Measurements from ENCODE around the gene NOL9.
A peak's percentile ranks its signal among the peaks of the same experiment; 100 is the strongest.

Gene NOL9

GRCh38 chr1:6593810-6594209 is 39.5 kb upstream of the NOL9 start:
- ATAC-seq (no peak), DNase-seq (ENCODE audit: low spot score in 2 of 2) (no peak)
- Mint-ChIP-seq H3K9me3 (no peaks in the 10 kb centered on the region), H3K36me3 (peaks cover 99% of the 10 kb centered on the region), H3K27ac (no peak overlapping the region), H3K4me1 (peaks cover 43% of the 10 kb centered on the region), H3K4me3 (no peak overlapping the region)

DNA sequence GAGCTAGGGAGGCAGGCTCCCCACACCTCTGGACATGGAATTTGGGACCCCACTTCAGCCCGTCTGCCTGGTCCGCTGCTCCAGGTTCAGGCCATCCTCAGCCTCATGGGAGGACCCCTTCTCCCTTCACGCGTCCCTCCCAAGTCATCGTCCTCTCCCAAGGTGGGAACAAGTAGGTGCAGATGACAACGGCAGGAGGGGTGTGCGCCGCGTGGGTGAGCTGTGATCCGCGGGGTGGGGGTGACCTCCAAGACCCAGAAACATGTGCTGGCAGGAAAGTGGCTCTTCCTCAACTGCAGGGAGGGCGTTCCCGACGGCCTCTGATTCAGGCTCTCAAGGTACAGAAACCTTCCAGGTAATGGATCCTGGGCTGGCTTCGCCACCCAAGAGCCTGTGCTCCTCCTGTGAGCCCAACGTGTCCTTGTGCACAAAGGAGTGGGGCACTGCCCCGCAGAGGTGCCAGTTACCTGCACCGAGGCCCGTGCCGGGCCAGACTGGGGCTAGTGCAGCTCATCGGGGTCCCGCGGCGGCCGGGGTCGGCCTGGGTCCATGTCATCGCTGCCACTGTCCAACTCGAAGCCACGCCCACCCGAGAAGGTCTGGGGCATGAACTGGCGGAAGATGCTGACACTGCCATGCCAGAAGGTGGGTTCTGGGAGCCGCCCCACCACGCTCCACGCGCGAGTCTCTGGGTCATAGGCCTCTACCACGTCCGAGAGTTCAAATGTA is 38.7 kb upstream of the NOL9 start:
- Mint-ChIP-seq H3K4me1 (peaks cover 43% of the 10 kb centered on the region), H3K36me3 (peaks cover 97% of the 10 kb centered on the region)

DNA sequence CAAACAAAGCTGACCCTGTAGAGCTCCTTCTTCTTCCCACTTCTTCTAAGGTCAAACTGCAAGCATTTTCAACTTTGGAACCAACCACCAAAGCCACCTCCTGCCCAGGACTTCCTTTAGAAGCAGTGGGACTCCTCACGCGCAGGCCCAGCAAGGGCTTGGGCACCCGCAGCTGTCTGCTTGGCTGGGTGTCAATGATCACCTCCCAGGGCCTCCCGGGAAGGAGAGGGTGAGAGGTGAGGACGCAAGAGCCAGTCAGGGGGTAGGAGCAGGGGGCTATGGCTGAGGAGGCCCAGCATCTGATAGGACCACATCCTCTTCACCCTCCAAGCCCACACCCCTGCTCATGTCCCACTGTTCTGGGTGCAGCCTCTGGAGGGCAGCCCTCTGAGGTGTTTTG is 38.1 kb upstream of the NOL9 start:
- Mint-ChIP-seq H3K9me3 (no peaks in the 10 kb centered on the region), H3K36me3 (peaks cover 91% of the 10 kb centered on the region), H3K4me1 (peaks cover 37% of the 10 kb centered on the region), H3K27ac (peak overlapping the region; percentile 50), H3K4me3 (no peak overlapping the region)
- ATAC-seq: no peak
- no peak for DNase-seq (ENCODE audit: low spot score in 2 of 2)

More for the DNA sequence above, 38.7 kb upstream of the NOL9 start:
- no peak overlapping the region for H3K4me3 Mint-ChIP-seq
- DNase-seq (ENCODE audit: low spot score in 2 of 2) (no peak), ATAC-seq (no peak)
- no peaks in the 10 kb centered on the region for H3K9me3 Mint-ChIP-seq
- H3K27ac Mint-ChIP-seq: peak overlapping the region; percentile 50

DNA sequence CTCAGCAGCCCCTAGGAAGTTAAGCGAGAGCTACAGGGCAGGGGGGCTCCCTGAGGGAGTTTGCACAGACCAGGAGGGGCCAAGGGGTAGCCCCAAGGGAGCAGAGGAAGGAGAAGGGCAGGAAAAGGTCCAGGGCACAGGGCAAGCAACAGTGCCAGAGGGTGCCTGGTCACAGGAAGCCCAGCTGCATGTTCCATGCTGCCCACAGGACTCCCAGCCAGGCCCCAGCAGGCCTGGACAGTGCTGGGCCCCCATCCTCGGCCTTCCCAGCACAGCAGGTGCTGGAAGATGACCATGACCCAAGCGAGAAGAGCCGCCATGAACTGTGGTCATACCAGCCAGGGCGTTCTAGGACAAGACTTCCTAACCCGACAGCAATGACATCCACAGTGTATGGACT is 37.3 kb upstream of the NOL9 start:
- Mint-ChIP-seq H3K4me3 (no peak overlapping the region), H3K4me1 (peaks cover 37% of the 10 kb centered on the region), H3K9me3 (no peaks in the 10 kb centered on the region), H3K27ac (peak overlapping the region; percentile 50), H3K36me3 (peaks cover 83% of the 10 kb centered on the region)
- no peak for ATAC-seq
- DNase-seq (ENCODE audit: low spot score in 2 of 2): no peak

- peaks cover 79% of the 10 kb centered on the region for H3K36me3 Mint-ChIP-seq
- H3K9me3 Mint-ChIP-seq: no peaks in the 10 kb centered on the region
- H3K4me1 Mint-ChIP-seq: peaks cover 34% of the 10 kb centered on the region
- no peak for ATAC-seq
- H3K4me3 Mint-ChIP-seq: no peak overlapping the region
- H3K27ac Mint-ChIP-seq: peak overlapping the region; percentile 50
- no peak for DNase-seq (ENCODE audit: low spot score in 2 of 2)
Measured at GRCh38 chr1:6591222-6591621, 36.9 kb upstream of the NOL9 start.

- DNase-seq (ENCODE audit: low spot score in 2 of 2): no peak
- no peak for ATAC-seq
- H3K4me1 Mint-ChIP-seq: peaks cover 25% of the 10 kb centered on the region
- peak overlapping the region; percentile 50 for H3K27ac Mint-ChIP-seq
- peaks cover 70% of the 10 kb centered on the region for H3K36me3 Mint-ChIP-seq
- no peak overlapping the region for H3K4me3 Mint-ChIP-seq
- no peaks in the 10 kb centered on the region for H3K9me3 Mint-ChIP-seq
Measured at GRCh38 chr1:6590046-6590445, 35.7 kb upstream of the NOL9 start.

DNA sequence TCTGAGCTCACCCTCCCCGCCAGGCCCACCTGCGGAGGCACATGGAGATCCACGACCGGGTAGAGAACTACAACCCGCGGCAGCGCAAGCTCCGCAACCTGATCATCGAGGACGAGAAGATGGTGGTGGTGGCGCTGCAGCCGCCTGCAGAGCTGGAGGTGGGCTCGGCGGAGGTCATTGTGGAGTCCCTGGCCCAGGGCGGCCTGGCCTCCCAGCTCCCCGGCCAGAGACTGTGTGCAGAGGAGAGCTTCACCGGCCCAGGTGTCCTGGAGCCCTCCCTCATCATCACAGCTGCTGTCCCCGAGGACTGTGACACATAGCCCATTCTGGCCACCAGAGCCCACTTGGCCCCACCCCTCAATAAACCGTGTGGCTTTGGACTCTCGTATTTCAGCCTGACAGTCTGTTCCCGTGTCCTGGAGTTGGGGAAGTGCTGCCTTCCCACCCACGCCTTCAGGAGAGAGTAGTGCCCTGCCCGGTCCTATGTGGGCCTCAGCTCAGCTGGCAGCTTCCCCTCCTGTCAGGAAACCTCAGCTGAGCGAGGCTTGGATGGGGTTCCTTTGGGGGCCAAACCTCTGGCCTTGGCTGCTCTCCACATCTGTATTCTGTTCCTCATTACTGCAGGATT is 34.7 kb upstream of the NOL9 start:
- no peak for DNase-seq (ENCODE audit: low spot score in 2 of 2)
- peaks cover 30% of the 10 kb centered on the region for H3K4me1 Mint-ChIP-seq
- peak overlapping the region; percentile 50 for H3K27ac Mint-ChIP-seq
- no peak for ATAC-seq
- peaks cover 66% of the 10 kb centered on the region for H3K36me3 Mint-ChIP-seq
- no peaks in the 10 kb centered on the region for H3K9me3 Mint-ChIP-seq
- H3K4me3 Mint-ChIP-seq: no peak overlapping the region

DNA sequence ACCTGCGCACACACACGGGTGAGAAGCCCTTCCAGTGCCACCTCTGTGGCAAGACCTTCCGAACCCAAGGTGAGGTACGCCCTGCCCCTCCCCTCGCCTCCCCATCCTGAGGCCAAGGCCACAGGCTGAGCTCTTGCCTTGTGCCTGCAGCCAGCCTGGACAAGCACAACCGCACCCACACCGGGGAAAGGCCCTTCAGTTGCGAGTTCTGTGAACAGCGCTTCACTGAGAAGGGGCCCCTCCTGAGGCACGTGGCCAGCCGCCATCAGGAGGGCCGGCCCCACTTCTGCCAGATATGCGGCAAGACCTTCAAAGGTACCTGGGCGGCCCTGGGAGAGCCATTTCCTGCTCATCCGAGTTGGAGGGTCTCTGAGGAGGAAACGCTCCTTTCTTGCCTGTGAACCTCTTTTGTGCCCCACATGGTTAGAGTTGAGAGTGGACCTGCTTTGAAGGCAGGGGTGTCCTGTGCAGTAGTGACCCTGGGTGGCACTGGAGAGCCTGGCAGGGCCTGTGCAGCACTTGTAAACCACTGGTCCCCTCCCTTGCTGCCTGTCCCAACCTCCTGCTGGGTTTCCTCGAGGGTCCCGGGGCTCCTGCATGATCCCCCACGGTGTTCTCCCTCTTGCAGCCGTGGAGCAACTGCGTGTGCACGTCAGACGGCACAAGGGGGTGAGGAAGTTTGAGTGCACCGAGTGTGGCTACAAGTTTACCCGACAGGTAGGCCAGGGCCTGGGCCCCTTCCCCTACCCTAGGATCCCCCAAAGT is 34.0 kb upstream of the NOL9 start:
- Mint-ChIP-seq H3K36me3 (peaks cover 66% of the 10 kb centered on the region), H3K4me1 (peaks cover 30% of the 10 kb centered on the region), H3K27ac (peak overlapping the region; percentile 86), H3K9me3 (no peaks in the 10 kb centered on the region), H3K4me3 (no peak overlapping the region)
- DNase-seq (ENCODE audit: low spot score in 2 of 2): no peak
- ATAC-seq: no peak

DNA sequence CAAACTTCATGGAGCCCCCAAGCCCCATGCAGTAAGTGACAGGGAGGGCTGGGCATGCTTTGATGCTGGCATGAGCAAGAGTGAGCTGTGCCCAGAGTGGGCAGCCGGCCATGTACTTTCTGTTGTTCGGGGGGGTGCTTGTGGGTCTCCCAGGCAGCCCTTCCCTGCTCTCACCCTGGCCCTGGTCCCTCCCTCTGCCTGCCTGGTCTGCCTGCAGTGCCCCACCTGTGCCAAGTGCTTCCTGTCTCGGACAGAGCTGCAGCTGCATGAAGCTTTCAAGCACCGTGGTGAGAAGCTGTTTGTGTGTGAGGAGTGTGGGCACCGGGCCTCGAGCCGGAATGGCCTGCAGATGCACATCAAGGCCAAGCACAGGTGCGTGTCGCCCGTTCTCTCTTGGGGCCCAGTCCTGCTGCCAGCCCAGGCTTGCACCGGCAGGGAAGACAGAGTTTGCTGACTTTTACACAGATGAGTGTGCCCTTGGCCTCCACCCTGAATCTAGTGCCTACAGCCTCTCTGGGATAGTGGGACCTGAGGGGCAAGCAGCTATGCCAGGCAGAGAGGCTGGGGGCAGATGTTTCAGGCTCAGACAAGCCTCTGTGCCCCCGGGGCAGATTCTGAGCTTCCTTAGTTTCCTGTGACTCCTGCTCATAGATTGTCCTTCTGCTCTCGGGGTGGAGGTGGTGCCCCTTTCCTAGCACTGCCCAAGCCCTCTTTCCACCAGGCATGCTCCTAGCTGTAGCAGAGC is 33.1 kb upstream of the NOL9 start:
- H3K36me3 Mint-ChIP-seq: peaks cover 58% of the 10 kb centered on the region
- DNase-seq (ENCODE audit: low spot score in 2 of 2) (no peak), ATAC-seq (no peak)
- peaks cover 33% of the 10 kb centered on the region for H3K4me1 Mint-ChIP-seq
- H3K4me3 Mint-ChIP-seq: no peak overlapping the region
- peak overlapping the region; percentile 86 for H3K27ac Mint-ChIP-seq
- H3K9me3 Mint-ChIP-seq: no peaks in the 10 kb centered on the region

GRCh38 chr1:6586404-6586816 is 32.1 kb upstream of the NOL9 start:
- DNase-seq (ENCODE audit: low spot score in 2 of 2) (no peak), ATAC-seq (peak; percentile 5)
- Mint-ChIP-seq H3K27ac (peak overlapping the region; percentile 86), H3K4me3 (no peak overlapping the region), H3K36me3 (peaks cover 48% of the 10 kb centered on the region), H3K4me1 (peaks cover 36% of the 10 kb centered on the region), H3K9me3 (no peaks in the 10 kb centered on the region)

DNA sequence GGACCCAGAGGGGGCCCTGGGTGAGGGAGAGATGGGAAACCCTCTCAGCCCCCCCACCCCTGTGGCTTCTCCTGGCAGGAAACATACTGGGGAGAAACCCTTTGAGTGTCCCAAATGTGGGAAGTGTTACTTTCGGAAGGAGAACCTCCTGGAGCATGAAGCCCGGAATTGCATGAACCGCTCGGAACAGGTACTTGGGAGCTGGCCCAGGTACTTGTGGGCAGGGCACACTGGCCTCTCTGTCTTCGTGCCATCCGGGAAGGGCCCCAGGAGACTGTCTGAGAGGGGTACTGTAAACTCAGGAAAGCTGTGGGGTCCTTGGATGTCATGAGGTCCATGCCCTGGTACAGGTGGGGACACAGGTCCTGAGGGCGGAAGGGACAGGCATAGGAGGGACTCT is 31.5 kb upstream of the NOL9 start:
- Mint-ChIP-seq H3K27ac (no peak overlapping the region), H3K36me3 (peaks cover 43% of the 10 kb centered on the region), H3K4me1 (peaks cover 36% of the 10 kb centered on the region), H3K9me3 (no peaks in the 10 kb centered on the region), H3K4me3 (no peak overlapping the region)
- DNase-seq (ENCODE audit: low spot score in 2 of 2): no peak
- no peak for ATAC-seq

DNA sequence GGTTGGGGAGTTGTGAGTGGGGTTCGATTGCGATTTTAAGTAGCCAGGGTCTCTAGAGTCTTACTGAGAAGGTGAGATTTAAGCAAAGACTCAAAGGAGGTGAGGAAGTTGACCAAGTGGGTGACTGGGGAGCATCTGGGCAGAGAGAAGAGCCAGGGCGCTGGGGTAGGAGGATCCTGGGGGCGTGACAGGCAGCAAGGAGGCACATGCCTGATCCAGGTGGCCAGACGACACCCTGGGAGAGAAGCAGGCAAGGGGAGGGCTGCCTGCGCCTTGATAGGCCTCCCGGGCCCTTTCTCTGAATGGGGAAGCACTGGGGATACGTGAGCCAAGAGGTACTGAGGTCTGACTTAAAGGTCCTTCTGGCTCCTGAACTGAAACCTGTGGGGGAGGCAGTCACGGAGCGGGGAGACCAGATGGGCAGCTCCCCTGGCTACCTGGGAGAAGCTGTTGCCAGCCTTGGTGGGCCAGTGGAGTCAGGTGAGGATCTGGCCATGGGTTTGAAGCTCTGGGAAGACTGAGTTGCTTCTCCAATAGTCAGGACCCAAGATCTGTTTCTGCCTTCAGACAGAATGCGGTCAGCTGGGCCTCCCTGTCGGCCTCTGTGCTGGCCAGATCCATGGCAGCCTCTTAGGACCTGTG is 30.9 kb upstream of the NOL9 start:
- peak overlapping the region; percentile 69 for H3K27ac Mint-ChIP-seq

GRCh38 chr1:6584126-6585080 is 30.1 kb upstream of the NOL9 start:
- no peak for DNase-seq (ENCODE audit: low spot score in 2 of 2)
- peaks cover 39% of the 10 kb centered on the region for H3K36me3 Mint-ChIP-seq
- H3K4me1 Mint-ChIP-seq: peaks cover 41% of the 10 kb centered on the region
- no peak overlapping the region for H3K4me3 Mint-ChIP-seq
- H3K9me3 Mint-ChIP-seq: no peaks in the 10 kb centered on the region
- no peak for ATAC-seq
- peak overlapping the region; percentile 69 for H3K27ac Mint-ChIP-seq

More for the DNA sequence above, 30.9 kb upstream of the NOL9 start:
- H3K4me1 Mint-ChIP-seq: peaks cover 37% of the 10 kb centered on the region
- ATAC-seq: no peak
- peaks cover 40% of the 10 kb centered on the region for H3K36me3 Mint-ChIP-seq
- H3K9me3 Mint-ChIP-seq: no peaks in the 10 kb centered on the region
- H3K4me3 Mint-ChIP-seq: no peak overlapping the region
- no peak for DNase-seq (ENCODE audit: low spot score in 2 of 2)

DNA sequence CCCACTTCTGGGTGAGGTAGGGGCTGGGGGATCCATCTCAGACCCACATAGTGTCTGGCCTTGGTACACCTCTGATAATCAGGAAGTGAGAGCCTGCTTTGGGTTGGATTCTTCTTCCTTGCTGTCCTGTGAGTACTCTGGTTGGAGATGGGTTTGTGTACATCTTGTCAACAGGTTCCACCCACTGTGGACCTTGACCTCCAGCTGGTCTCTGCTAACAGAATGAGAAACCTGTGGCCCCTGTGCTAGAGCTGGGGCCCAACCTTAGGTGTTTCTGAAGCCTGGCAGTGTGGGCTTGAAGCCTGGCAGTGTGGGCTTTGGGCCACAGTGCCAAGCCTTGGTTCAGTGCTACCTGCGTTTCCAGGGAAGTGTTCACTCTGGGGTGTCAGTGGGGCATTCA is 28.1 kb upstream of the NOL9 start:
- Mint-ChIP-seq H3K4me3 (peak overlapping the region; percentile 91), H3K4me1 (peaks cover 48% of the 10 kb centered on the region), H3K27ac (peak overlapping the region; percentile 95), H3K9me3 (no peaks in the 10 kb centered on the region), H3K36me3 (peaks cover 33% of the 10 kb centered on the region)
- ATAC-seq (no peak), DNase-seq (ENCODE audit: low spot score in 2 of 2) (no peak)
